NK-92 (cell line): ENCODE results near the gene FCSK.

ENCODE experiments used
- DNase-seq: peaks from one replicate; lab custom pipeline; 2025; ENCODE audit not compliant: unreplicated experiment; lab: John Stamatoyannopoulos, UW

Gene FCSK

DNA sequence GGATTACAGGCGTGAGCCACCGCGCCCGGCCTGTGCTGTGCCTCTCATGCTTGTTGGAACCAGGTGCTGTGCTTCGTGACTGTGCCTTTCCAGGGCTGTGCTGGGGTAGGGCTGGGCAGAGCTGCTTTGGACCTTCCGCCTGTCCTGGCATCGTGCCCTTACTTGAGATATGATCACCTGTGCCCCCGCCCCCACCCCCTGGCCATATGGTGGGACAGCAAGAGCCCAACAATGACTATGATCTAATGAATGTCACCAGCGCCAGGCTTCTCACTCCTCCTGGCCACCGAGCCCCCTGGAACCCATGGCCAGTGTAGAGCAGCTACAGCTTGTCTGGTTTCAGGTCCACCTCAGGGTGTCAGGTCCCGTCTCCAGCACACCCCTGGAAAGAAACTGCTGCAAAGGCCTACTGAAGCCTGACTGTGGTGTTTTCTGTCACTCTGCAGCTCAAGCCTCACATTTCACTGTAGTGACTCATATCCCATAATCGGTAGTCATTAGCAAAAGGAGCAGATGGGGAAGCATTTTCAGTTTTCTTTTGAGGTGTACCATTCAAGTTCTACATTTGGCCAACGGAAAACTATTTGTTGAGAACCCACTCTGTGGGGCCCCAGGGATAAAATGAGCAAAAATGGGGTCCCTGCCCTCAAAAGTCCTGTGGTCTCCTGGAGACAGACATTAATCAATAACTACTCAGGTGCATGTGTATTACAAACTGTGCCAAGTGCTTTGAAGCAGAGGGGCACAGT is 22.1 kb downstream of the FCSK start:
- DNase-seq, result no peak

DNA sequence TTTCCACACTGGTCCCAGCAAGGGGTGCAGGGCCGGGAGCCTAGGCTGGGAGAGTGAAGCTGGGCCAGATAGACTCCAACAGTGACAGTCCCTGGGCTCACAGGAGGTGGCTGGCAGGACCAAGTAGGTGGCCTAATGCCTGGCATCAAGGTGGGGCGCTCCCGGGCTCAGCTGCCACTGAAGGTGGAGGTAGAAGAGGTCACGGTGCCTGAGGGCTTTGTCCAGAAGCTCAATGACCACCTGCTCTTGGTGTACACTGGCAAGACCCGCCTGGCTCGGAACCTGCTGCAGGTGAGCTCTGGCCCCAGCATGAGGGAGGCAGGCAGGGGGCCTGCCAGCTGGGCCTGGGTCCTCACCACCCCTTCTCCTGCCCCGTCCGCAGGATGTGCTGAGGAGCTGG is 23.8 kb downstream of the FCSK start:
- DNase-seq, result no peak

DNA sequence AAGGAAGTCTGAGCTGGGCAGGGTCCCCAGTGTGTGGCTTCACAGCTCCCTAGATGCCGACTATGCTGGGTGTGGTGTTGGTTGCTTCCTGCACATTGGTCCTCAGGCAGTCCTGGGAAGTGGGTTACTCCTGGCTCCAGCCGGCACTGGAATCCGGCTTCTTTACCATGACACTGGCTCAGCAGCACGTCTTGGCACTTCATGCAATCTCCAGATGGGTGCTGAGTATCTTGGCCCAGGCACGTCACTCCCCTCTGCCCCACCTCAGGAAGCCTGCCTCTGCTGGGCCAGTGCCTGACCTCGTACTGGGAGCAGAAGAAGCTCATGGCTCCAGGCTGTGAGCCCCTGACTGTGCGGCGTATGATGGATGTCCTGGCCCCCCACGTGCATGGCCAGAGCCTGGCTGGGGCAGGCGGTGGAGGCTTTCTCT is 24.5 kb downstream of the FCSK start:
- DNase-seq, result no peak

DNA sequence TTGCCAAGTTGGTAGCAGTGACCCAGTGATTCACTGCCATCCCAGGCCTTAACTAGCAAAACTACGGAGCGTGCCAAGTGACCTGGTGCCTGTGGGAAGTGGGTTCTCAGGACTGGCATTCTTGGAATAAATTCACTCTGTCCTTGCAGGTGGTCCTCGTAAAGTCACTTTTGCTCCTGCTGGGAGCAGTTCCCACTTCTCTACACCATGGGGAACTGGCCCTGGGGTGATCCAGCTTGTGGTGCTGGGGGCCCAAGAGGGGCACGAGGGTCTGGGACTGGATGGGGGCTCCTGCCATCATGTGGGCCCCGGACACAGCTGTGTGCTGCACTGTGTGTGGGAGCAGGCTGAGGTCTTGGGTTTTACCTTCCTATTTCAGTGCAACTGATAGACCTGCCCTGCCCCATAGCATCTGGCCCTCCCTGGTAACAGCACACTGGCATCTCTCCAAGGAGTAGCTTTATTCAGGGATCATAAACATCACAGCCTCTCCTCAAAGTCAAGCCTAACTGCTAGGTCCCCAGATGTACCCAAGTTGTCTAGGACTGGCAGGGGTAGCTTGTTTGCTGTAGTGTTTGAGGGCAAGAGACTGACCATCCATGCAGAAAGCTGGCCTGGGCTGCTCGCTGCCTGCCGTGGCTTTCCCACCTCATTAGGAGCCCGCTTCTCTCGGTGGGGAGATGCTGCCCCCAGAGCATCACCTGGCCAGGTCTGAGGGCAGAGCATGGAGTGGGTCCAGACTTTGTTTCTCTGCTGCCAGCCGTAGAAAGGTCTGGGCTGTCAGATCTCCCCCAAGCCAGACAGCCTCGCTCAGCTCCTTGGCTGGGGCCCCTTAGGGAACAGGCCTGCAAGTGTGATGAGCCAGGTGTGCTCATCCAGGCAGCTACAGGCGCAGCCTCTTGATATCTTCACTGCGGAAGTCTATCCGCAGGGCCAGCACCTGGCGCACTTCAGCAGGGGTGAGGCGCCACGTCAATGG is 26.0 kb downstream of the FCSK start:
- no peak for DNase-seq

DNA sequence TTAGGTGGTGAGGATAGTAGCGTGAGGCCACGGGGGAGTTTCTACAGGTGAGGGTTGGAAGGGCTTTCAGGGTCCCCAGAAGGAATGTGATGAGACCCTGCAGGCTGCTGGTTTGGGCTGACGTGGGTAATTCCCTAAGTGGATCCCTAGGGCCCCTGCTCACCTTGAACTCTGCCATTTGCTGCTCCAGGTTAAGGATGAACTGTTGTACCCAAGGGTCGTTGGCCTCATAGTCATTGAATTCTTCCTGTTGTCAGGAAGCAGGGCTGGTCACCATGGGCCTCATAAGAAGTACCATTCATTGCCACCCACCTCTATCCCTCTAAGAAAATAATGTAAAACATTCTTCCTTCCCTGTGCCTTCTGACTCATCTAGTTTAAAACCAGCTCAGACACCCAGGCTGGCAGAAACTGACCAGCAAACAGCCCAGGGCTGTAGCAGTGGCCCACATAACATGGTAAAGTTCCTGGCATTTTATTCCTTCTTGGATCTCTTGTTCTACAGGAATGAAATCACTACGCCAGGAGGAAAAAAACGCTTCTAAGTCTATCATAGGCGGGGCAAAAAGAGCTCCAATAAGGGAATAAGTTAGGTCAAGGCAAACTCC is 27.6 kb downstream of the FCSK start:
- DNase-seq, result no peak

DNA sequence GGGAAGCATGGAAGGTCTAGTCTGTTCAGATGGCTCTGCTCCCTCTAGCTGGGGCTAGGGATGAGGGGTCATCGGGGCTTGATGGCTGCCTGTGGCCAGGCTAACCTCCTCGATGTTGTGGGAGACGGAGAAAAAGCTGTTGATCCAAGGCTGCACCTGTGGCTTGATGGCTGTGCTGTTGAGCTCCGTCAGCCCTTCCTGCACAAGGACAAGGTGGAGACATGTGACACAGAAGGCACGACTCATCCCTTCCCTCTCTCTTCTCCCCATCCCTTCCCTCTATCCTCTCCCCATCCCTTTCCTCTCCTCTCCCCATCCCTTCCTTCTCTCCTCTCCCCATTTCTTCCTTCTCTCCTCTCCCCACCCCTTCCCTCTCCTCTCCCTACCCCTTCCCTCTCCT is 28.2 kb downstream of the FCSK start:
- no peak for DNase-seq

DNA sequence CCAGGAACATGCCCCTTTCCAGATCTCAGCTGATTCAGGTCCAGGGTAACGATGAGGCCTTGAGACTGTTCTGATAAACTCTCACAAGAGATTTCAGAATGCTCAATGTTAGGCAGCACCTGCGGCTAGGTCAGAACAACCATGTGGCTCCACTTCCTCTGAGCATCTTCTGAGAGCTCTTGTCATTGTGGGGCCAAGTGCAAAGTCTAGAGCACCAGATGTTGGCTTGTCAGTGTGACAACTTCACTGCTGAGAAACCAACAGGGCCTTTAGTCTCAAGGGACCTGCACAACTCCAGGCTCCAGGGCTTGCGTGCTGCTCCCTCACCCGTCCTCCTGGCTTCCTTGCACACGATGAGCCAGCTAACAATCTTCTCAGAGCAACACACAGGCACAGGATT is 29.0 kb downstream of the FCSK start:
- DNase-seq, result no peak

DNA sequence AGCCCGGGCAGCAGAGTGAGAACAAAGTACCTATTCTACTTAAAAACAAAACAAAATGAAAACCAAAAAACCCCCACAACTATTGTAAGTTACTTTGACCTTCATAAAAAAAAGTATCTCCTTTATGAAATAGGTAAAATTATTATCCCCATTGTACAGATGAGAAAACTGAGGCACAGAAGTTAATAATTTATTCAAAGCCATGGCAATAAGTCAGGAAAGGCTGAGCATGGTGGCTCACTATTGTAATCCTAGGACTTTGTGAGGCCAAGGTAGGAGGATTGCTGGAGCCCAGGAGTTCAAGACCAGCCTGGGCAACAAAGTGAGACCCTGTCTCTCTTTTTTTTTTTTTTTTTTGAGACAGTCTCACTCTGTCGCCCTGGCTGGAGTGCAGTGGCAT is 30.5 kb downstream of the FCSK start:
- DNase-seq, result no peak

DNA sequence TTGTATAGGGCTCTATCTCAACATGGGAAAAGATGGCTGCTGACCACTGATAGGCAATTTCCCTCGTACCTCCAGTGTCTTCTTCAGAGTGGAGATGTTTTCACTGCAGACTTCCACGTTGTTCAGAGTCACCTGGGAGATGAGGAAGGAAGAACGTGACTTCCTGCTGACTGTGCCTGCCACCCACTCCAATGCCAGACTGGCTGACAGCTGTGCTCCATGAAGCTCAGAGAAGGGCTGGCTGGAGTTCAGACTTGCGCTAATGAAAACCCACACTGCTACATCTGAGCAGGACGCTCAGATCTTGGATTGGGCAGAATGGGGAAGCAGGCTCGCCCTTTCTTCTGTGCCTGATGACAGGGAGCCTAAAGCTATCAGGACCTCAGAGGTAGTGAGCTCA is 35.9 kb downstream of the FCSK start:
- no peak for DNase-seq

DNA sequence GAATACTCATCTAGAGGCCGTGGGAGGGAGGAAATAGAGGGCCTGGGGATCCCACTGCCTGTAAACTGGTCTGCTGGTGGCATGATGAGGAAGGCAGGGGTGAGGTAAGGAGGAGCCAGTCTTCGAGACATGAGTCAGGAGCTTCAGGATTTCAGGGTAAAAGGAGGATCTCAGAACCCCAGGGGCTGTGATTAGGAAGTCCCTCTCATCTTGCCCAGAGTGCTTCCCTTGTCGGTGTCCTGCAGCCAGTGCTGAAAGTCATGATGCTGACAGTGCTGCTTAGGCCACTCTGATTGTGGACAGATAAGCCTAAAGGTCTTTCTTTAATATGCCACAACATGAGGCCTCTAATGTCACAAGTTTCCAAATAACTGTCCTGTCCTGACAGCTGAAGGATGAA is 39.4 kb downstream of the FCSK start:
- DNase-seq, result no peak

DNA sequence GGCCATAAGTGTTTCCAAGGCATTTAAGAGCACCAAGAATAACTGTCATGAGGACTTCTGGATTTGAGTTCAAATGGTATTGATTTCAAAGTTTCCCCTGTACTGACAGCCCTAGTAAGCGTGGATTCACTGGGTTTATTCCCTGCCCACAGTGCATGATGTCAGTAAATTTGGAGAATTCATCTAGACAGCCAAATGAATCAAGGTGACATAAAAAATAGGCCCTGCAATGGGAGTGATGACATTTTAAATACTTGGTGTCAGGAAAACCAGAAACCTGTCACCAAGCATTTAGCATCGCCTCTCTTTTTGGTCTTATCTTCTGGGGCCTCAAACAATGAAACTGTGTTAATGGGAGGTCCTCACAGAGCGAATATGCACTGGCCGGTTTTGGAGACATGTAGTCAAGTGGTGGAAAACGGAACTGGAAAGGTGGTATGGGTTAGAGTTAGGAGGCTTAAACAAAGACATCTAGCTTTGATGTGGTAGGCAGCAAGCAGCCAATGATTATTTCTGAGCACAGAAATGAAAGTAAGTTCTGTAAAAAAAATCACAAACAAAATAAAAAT is 39.9 kb downstream of the FCSK start:
- no peak for DNase-seq

DNA sequence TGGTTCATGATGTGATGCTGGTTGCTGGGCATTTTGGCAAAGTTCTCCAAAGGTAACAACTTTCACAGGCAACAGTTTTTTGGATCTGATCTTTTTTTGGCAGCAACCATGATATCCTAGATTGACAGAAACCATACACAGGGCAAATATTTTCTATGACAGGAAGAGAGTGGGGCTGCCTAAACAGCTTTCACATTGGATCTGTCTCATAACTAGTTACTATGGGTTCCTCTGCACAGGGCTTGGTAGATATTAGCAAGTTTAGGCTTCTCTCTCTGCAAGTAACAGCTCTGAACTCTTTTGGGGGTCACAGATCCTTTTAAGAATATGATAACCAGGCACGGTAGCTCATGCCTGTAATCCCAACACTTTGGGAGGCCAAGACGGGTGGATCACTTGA is 40.4 kb downstream of the FCSK start:
- no peak for DNase-seq

DNA sequence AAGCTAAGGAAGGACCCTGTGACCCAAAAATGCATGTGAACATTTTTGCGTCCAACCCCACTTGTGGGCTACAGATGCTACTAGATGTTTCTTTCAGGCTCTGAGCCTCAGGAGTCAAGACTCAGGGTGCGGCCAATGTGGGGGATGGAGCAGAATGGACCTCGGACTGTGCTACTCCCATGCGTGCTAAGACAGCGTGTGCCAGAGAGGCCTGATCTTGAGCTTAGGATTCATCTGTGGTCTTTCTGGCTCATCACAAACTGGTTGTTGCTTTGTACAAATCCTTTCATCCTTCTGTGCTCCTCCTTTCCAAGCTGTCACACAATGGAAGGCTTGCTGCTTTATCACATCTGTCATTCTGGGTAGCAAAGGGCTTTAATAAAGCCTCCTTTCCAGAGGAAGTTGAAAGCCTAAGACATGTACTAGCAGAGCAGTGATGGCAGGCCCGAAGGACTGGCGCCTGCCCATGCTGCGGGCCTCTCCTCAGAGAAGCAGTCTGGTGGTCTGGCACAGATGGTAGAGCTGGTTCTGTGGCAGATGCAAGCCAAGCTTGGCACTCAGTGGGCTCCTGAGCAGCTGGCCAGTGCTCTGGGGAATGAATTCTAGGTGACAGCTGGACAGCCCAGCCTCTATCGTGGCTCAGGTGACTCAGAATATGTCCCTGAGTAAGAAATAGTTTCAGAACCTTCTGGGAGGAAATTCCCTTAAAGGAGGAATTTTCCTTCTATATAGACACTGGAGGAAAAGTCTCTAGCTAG is 41.2 kb downstream of the FCSK start:
- no peak for DNase-seq

DNA sequence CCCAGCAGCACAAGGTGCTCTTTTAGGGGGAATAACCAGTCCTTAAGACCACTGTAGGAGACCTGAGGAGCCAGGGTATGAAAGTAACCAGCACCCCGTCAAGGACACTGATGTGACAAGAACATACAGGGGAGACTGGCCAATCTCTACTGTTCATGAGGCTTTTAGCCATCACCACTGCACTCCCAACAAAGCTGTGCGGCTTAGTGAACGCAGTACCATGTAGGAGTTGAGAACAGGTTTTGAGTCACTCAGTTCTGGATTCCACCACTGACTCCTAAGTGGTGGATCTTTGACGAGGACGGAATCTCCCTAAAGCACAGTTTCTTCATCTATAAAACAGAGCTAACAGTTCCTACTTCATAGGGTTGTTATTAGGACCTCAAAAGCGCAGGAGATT is 42.1 kb downstream of the FCSK start:
- no peak for DNase-seq

DNA sequence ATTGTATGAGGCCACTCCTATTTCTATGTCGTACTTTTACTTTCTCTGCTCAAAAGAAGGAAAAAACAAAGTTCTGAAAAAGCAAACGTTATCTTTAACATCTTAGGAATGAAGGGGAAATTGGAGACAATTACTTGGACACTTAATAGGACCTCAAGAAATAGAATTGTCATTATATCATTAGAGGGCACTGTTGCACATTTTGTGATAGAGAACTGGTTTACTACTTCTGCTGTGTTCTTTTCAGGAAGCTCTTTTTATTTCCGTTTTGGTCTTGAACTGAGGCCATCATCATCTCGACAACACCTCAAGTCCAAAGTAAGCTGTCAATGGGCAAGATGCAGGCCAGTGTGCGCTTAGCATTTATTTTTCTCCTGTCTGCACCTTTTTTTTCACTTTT is 54.4 kb downstream of the FCSK start:
- no peak for DNase-seq

DNA sequence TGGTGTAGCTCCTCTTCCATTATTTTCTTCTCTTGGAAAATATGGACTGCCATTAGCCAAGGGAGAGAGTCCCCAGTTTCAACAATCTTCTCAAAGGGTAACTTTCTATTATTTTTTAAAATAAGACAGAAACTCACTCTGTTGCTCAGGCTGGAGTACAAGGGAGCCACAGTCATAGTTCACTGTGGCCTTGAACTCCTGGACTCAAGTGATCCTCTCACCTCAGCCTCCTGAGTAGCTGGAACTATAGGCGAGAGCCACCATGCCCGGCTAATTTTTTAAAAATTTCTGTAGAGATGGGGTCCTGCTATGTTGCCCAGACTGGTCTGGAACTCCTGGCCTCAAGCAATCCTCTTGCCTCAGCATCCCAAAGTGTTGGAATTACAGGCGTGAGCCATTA is 55.8 kb downstream of the FCSK start:
- no peak for DNase-seq

DNA sequence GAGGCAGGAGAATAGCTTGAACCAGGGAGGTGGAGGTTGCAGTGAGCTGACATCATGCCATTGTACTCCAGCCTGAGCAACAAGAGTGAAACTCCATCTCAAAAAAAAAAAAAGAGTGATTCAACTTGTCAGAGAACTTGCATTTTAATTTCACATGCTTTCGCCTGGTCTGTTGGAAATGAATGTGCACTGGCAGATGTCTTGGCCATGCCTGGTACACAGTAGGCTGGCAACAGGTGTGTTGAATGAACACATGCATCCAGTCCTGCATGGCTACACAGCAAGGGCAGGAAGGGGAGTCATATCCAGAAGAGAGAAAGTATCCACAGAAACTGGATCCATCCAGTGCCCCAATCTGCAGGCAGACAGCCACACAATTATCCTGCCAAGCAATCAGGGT is 57.4 kb downstream of the FCSK start:
- no peak for DNase-seq

DNA sequence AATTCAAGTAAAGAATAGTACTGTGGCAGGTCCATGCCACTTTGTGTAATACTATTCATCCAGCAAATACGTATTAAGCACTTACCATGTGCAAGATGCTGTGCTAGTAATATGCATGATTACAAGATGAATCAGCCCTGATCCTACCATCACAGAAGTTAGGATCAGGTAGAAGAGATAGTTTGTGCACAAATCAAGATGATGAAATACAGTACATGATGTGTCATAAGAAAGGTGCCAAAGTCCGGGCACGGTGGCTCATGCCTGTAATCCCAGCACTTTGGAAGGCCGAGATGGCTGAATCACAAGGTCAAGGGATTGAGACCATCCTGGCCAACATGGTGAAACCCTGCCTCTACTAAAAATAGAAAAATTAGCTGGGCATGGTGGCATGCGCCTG is 58.1 kb downstream of the FCSK start:
- no peak for DNase-seq

DNA sequence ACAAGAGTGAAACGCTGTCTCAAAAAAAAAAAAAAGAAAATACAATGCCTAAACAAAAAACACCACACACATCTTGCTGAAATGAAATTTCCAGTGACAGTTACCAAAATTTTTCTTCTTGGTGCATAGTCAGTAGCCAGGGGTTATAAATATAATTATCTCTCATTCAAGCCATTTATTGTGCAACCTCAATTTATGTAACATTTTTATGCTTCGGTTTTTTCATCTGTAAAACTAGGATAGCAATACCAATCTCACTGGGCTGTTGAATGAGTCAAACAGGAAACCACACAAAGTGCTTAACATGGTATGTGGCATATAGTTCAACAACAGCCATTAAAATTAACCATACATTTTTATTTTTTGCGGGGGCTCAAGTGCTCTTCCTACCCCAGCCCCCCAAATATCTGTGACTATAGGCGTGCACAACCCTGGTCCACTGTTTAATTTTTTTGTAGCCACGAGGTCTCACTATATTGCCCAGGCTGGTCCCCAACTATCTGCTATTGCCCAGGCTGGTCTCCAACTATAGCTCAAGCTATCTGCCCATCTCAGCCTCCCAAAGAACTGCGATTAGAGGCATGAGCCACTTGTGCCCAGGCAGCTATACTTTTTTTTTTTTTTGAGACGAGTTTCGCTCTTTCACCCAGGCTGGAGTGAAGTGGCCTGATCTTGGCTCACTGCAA is 66.4 kb downstream of the FCSK start:
- no peak for DNase-seq
